ENCODE results near the gene LRP1B.

GRCh38 chr2:140929849-140930248 lies 1201.0 kb downstream of the LRP1B start:
- TF ChIP-seq CTCF (IDR thresholded peaks at IDR 0.05; ENCODE audit: low read length) (no peak), EZH2 (optimal IDR thresholded peaks at IDR 0.05; ENCODE audit: low read depth, low read length) (no peak), EZH2phosphoT487 (IDR thresholded peaks at IDR 0.05; ENCODE audit: low read length) (no peak)
